Measurements from ENCODE around the gene ANKFN1.

Gene ANKFN1

GRCh38 chr17:56521414-56522141 lies 368.3 kb downstream of the ANKFN1 start:
- no peak for DNase-seq

GRCh38 chr17:56523042-56523441 lies 369.8 kb downstream of the ANKFN1 start:
- no peak for DNase-seq

- no peak for DNase-seq
Measured at GRCh38 chr17:56528696-56529095, 375.4 kb downstream of the ANKFN1 start.

- no peak for DNase-seq
Measured at GRCh38 chr17:56532926-56533325, 379.7 kb downstream of the ANKFN1 start.

GRCh38 chr17:56536766-56537165 lies 383.5 kb downstream of the ANKFN1 start:
- DNase-seq = no peak

GRCh38 chr17:56540836-56541235 lies 387.6 kb downstream of the ANKFN1 start:
- no peak for DNase-seq

GRCh38 chr17:56543280-56543679 lies 390.0 kb downstream of the ANKFN1 start:
- DNase-seq = no peak

- no peak for DNase-seq
Measured at GRCh38 chr17:56545106-56545505, 391.8 kb downstream of the ANKFN1 start.

- no peak for DNase-seq
Measured at GRCh38 chr17:56545930-56546329, 392.7 kb downstream of the ANKFN1 start.

- DNase-seq = no peak
Measured at GRCh38 chr17:56548661-56549060, 395.4 kb downstream of the ANKFN1 start.

GRCh38 chr17:56549501-56549900 lies 396.2 kb downstream of the ANKFN1 start:
- DNase-seq = no peak

- DNase-seq = no peak
Measured at GRCh38 chr17:56557682-56558081, 404.4 kb downstream of the ANKFN1 start.

- no peak for DNase-seq
Measured at GRCh38 chr17:56558088-56558487, 404.8 kb downstream of the ANKFN1 start.
